OCI-LY7 (cell line): ENCODE data around the gene IFNGR1. TPM values are rescaled to one million over a fixed set of nuclear protein-coding genes. Genes with fewer than 3 reads are reported as not detected.

Experiments used
- BruUV-seq: library from RNA; stranded (reverse); fragments of 400-500 nt; replicated peaks from 2 replicates; lab custom pipeline; 2021; lab: Mats Ljungman, UMichigan
- CTCF ChIA-PET: fragments of 300-600 bp; sonication (Branson Sonifier 250); formaldehyde crosslinking; loops from one replicate; lab custom pipeline; 2022; ENCODE audit warnings: antibody characterized with exemption; ENCODE audit not compliant: unreplicated experiment; lab: Charles Lee
- POLR2A ChIA-PET: fragments of 300-600 bp; sonication (Branson Sonifier 250); formaldehyde crosslinking; loops from one replicate; lab custom pipeline; 2022; ENCODE audit warnings: antibody characterized with exemption; lab: Charles Lee
- DNase-seq: peaks from one replicate; pipeline ENCODE4 v3.0.0-alpha.2; 2015; ENCODE audit warnings: low spot score
- H2AFZ ChIP-seq: fragments of 200-600 bp; sonication (generic), shearing (Covaris generic); 2 replicates; pipeline ENCODE4 v1.6.1; 2014; ENCODE audit warnings: mild to moderate bottlenecking, antibody characterized with exemption, low read length, moderate library complexity
- H3K27ac ChIP-seq: fragments of 200-600 bp; sonication (generic); 2 replicates; pipeline ENCODE4 v1.5.1; 2014; ENCODE audit warnings: mixed run types, low read depth, mild to moderate bottlenecking, moderate library complexity, low read length, inconsistent platforms; ENCODE audit not compliant: poor library complexity, severe bottlenecking
- H3K36me3 ChIP-seq: fragments of 200-600 bp; sonication (generic); 2 replicates; pipeline ENCODE4 v1.6.1; 2014; ENCODE audit warnings: mild to moderate bottlenecking, antibody characterized with exemption, low read length, moderate library complexity, mixed read lengths; ENCODE audit not compliant: insufficient read depth
- H3K4me1 ChIP-seq: fragments of 200-600 bp; sonication (generic); 2 replicates; pipeline ENCODE4 v1.5.1; 2014; ENCODE audit warnings: mild to moderate bottlenecking, low read length; ENCODE audit not compliant: insufficient read depth, poor library complexity, severe bottlenecking
- H3K4me2 ChIP-seq: fragments of 200-600 bp; sonication (generic); 2 replicates; pipeline ENCODE4 v1.6.1; 2014; ENCODE audit warnings: mild to moderate bottlenecking, low read length
- H3K4me3 ChIP-seq: fragments of 200-600 bp; sonication (generic); 2 replicates; pipeline ENCODE4 v1.5.1; 2014; ENCODE audit warnings: mild to moderate bottlenecking, low read depth, low read length; ENCODE audit not compliant: poor library complexity, severe bottlenecking
- H3K79me2 ChIP-seq: fragments of 200-600 bp; sonication (generic); 2 replicates; pipeline ENCODE4 v1.6.1; 2016; ENCODE audit warnings: low read depth, mild to moderate bottlenecking, low read length, moderate library complexity, mixed read lengths; ENCODE audit not compliant: insufficient read depth
- H3K9me2 ChIP-seq: fragments of 200-600 bp; sonication (generic); 2 replicates; pipeline ENCODE4 v1.6.1; 2016; ENCODE audit warnings: mild to moderate bottlenecking, low read length, mixed read lengths; ENCODE audit not compliant: insufficient read depth
- H3K9me3 ChIP-seq: fragments of 200-600 bp; sonication (generic); 2 replicates; pipeline ENCODE4 v1.6.1; 2014; ENCODE audit warnings: mild to moderate bottlenecking, mixed run types, low read length, mixed read lengths
- H4K20me1 ChIP-seq: fragments of 200-600 bp; sonication (generic); 2 replicates; pipeline ENCODE4 v1.6.1; 2014; ENCODE audit warnings: mild to moderate bottlenecking, antibody characterized with exemption, low read length, moderate library complexity, mixed read lengths; ENCODE audit not compliant: insufficient read depth
- EZH2phosphoT487 ChIP-seq: fragments of 200-600 bp; sonication (generic); IDR thresholded peaks from 2 replicates; pipeline ENCODE4 v1.6.1; 2018; ENCODE audit warnings: low read depth, borderline replicate concordance, mild to moderate bottlenecking, mixed run types, antibody characterized with exemption, low read length, moderate library complexity, mixed read lengths
- intact Hi-C: fragments of 100-400 bp; cut with micrococcal nuclease; formaldehyde crosslinking; loops from one replicate; pipeline ENCODE4 v1.10.0; 2022; ENCODE audit not compliant: unreplicated experiment
- total RNA-seq, 2 experiments: library from RNA; depleted of rRNA in 1 of 2; stranded (reverse); fragments of >200 nt in 1 of 2; shearing (Covaris generic) in 1 of 2; gene quantifications; 2 replicates each; pipeline ENCODE4 v1.2.3, GENCODE V29; 2014 to 2022
- TF ChIP-seq, protein P1 (sequence below): fragments of 200-600 bp; sonication (generic); conservative IDR thresholded peaks from 2 replicates; pipeline ENCODE4 v1.5.1; 2014; ENCODE audit warnings: mild to moderate bottlenecking, antibody characterized with exemption, low read length, moderate library complexity, mixed read lengths

Gene IFNGR1
- total RNA-seq, 2 experiments from 2014 or later, result 23.2 to 23.6 TPM

DNA sequence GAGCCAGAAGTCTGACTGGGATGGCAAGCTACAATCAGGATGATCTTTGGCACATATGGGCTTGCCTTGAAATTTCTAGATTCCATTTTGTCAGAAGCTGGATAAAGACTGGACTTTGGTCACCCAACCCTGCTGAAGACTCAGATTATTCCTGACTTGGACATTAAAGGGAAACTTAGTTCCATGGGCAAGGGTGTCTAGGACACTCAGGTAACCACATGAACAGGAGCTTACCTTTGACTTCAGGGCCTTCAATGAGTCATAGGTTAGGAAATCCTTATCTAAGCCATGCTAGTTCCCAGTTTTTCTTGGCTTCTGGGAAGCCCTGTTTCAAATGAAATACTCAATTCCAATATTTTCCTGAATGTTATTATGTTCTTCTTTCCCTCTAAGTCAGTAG lies 28.5 kb upstream of the IFNGR1 start:
- Histone ChIP-seq H3K4me3 (no peak overlapping the region), H3K36me3 (no peaks in the 10 kb centered on the region), H3K4me2 (no peak overlapping the region), H3K27ac (no peak overlapping the region), H2AFZ (no peak overlapping the region), H3K9me2 (no peaks in the 10 kb centered on the region), H3K4me1 (peaks cover 8% of the 10 kb centered on the region), H3K9me3 (peaks cover 18% of the 10 kb centered on the region; the same call in 1 of the 2 replicates), H3K79me2 (no peaks in the 10 kb centered on the region), H4K20me1 (no peaks in the 10 kb centered on the region)
- POLR2A ChIA-PET, result interaction anchor here (0.6 to 3.2 kb wide), 5 partner anchors 10 to 382 kb away, joined by 3 to 13 read pairs (median 6); no protein-coding TSS in a partner anchor
- DNase-seq, result no peak
- CTCF ChIA-PET, result no interaction called here
- intact Hi-C loops, result no loop called here
- no TSS peak for BruUV-seq
- TF ChIP-seq, protein P1, sequence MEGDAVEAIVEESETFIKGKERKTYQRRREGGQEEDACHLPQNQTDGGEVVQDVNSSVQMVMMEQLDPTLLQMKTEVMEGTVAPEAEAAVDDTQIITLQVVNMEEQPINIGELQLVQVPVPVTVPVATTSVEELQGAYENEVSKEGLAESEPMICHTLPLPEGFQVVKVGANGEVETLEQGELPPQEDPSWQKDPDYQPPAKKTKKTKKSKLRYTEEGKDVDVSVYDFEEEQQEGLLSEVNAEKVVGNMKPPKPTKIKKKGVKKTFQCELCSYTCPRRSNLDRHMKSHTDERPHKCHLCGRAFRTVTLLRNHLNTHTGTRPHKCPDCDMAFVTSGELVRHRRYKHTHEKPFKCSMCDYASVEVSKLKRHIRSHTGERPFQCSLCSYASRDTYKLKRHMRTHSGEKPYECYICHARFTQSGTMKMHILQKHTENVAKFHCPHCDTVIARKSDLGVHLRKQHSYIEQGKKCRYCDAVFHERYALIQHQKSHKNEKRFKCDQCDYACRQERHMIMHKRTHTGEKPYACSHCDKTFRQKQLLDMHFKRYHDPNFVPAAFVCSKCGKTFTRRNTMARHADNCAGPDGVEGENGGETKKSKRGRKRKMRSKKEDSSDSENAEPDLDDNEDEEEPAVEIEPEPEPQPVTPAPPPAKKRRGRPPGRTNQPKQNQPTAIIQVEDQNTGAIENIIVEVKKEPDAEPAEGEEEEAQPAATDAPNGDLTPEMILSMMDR, result no peak
- TF ChIP-seq EZH2phosphoT487, result no peak

DNA sequence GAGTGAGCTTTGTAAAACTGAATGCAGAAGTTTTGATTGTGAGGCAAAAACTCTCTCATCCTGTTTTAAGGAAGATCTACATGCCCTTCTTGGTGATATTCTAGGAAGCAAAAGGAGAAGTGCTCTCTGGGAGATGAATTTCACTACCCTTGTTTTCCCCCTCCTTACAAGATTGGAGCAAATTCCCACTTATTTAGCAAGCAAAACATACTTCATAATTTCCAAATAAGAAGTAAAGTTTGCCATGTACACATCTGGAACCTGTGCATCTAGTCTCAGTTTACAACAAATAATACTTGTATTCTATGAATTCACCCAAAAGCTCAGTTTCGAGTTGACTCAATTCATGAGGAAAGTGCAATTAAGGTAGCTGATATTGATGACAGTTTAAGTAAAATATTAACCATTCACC lies 27.6 kb upstream of the IFNGR1 start:
- TF ChIP-seq, protein P1, result no peak
- no peak for TF ChIP-seq EZH2phosphoT487
- Histone ChIP-seq H3K79me2 (no peaks in the 10 kb centered on the region), H2AFZ (no peak overlapping the region), H3K9me3 (peaks cover 18% of the 10 kb centered on the region; the same call in 1 of the 2 replicates), H3K4me1 (peaks cover 8% of the 10 kb centered on the region), H4K20me1 (no peaks in the 10 kb centered on the region), H3K9me2 (no peaks in the 10 kb centered on the region), H3K4me2 (no peak overlapping the region), H3K4me3 (no peak overlapping the region), H3K36me3 (no peaks in the 10 kb centered on the region), H3K27ac (no peak overlapping the region)
- DNase-seq, result no peak
- CTCF ChIA-PET, result no interaction called here
- POLR2A ChIA-PET, result interaction anchor here (0.5 to 3.2 kb wide), 9 partner anchors 8 to 1970 kb away, joined by 3 to 13 read pairs (median 3); no protein-coding TSS in a partner anchor
- intact Hi-C loops, result no loop called here
- BruUV-seq, result no TSS peak

- H3K79me2 ChIP-seq, result no peaks in the 10 kb centered on the region
- no peaks in the 10 kb centered on the region for H3K9me2 ChIP-seq
- no peak for DNase-seq
- no peak overlapping the region for H2AFZ ChIP-seq
- peaks cover 16% of the 10 kb centered on the region; the same call in 1 of the 2 replicates for H3K9me3 ChIP-seq
- intact Hi-C loops, result no loop called here
- BruUV-seq, result no TSS peak
- TF ChIP-seq, protein P1, result no peak
- TF ChIP-seq EZH2phosphoT487, result no peak
- no peaks in the 10 kb centered on the region for H3K36me3 ChIP-seq
- peaks cover 8% of the 10 kb centered on the region for H3K4me1 ChIP-seq
- H3K4me2 ChIP-seq, result no peak overlapping the region
- ChIA-PET POLR2A (interaction anchor here (0.6 to 3.2 kb wide), 4 partner anchors 9 to 152 kb away, joined by 3 to 13 read pairs (median 3); no protein-coding TSS in a partner anchor), CTCF (no interaction called here)
- no peak overlapping the region for H3K4me3 ChIP-seq
- no peaks in the 10 kb centered on the region for H4K20me1 ChIP-seq
- no peak overlapping the region for H3K27ac ChIP-seq
These were observed 27.0 kb upstream of the IFNGR1 start for GRCh38 chr6:137246164-137246563.
